Stimulated activated naive CD4-positive, alpha-beta T cell treated with Interleukin-2 at 50 U/mL for 16 hours (primary cell): Measurements from ENCODE around the gene HACL1.

ENCODE experiments used
- DNase-seq: peaks from one replicate; lab custom pipeline; 2025; lab: John Stamatoyannopoulos, UW

HACL1 gene

DNA sequence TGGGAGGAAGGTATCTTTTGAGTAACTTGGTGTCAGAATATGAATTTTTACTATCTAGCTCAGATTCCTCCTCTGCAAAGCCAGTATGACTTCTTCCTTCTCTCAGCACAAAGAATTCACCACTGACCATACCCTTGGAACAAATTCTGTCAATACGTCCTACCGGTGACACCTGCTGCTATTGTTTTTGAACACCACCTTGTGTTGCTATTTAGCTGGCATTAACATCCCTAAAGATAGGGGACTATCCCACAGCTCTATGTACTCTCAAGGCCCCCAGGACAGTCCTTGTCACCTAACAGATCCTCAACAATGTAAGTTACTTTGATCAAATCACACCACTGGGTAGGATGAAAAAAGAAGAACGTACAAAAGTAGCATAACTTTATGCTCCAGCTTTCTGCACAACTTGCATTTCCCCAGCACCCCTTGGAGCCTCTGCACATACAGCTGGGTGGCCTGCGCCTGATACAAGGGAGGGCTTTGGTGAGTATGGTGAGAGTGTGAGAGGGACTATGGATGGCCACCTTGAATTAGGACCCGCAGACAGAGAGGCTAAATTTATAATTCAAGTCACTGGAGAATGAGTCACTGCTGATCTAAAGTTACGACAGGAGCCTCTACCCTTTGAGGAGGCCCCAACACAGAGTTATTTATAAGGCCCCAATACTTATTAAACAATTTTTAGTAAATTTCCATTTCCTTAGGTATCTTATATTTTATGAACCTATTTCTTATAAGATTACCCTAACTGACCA is 77.5 kb downstream of the HACL1 start:
- no peak for DNase-seq

DNA sequence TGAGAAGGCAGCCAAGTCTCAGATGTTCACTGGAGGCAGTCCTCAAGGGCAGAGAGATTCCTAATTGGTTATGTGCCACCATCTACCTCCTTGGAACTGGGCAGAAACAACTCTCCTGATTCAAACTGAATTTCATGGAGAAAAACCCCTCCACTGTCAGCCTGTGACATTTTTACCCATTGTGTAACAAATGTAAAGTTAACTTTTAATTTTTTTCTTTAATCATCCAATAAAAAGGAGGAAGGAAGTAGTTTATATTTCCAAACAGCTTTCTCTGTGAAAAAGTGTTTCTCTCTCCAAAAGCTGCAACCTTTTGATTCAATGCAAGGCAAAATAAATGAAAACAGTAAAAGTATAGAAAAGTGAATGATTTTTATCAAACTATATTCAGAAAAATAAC is 79.4 kb downstream of the HACL1 start:
- DNase-seq: no peak

DNA sequence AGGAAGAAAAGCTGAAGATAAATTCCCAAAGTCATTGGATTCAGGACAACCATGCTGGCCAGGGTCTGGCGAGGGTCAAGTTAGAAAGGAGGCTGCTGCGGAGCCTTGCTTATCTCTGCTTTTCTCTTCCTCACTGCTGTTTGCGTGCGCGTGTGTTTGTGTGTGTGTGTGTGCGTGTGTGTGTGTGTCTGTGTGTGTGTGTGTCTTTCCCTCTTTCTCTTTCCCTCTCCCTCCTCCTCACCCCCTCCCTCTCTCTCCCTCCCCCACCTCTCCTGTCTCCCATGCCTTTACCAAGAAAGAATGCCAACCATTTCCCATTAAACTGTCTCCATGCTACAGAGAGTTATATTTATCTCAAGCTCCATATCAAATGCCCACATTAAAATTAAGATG is 79.8 kb downstream of the HACL1 start, which contains the start of gene COLQ:
Gene COLQ (minus strand): TSS at position 134 of the 393 bp plus-strand sequence. CDS start 81 bp downstream, at position 53.
- DNase-seq: no peak

DNA sequence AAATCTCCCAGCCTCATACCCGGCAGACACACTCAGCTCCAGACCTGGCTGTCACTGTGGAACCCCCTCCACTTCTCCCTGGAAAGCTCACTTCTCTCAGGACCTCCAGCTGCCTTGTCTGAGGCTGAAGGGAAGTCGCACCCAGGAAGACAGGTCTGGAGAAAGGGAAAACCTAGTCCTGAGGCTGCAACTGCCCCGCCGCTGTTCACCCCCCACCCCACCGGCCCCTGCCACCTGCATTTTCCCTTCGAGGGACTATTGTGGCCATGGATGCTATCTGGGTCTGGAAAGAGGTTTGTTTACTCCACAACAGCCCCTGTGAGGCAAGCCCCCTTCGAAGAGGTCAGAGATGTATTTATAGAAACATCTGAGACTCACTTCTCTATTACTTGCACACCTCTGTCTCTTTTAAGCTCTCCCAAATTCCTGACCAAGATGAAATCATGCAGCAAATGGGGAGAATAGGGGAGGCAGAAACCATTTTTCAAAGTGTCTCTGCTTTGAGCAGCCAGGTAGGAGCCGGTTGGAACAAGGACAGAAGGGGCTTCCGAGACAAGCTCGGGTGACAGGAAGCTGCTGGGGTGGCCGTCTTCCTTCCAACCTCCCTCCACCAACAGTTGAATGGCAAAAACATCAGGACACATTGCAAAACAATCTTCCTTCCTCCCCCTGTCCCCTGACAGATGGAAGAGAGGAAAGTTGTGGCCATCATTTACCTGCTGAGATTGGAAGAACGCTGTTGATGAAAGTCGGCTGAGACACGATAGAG is 80.4 kb downstream of the HACL1 start:
- no peak for DNase-seq

DNA sequence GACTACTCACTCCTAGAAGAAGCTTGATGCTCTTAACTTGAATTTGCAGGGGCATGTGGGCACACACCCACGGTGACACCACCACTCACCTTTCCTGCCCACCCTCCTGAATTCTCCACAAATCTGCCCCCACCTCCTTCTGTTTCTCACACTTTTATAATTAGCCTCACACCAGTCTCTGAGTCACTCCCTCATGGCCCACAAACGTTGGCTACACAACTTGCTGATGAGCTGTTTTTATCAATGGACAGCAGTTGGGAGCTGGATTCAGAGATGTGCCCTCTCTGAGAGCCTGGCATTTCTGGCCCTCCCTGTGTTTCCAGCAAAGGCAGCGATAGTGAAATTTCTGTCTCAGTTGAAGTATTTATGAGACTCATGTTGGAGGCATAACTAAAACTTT is 81.2 kb downstream of the HACL1 start:
- DNase-seq: peak; percentile 14

DNA sequence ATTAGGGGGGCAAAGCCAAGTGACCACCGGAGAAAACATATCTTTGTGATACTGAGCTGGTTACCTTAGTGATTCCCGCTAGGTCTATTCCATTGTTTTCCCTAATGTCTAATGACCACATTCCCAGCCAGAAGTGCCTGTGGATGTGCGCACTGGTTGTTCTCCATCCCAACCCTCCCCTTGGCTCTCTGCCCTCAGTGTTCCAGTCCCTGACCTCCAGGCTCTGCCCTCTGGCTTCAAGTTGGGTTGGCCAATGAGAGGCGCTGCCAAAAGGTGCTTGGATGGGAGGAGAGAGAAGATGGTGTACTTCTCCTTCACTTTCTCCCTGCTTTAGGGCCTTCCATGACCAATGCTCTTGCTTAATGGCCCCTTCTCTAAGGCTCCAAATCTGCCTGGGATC is 82.3 kb downstream of the HACL1 start:
- no peak for DNase-seq

DNA sequence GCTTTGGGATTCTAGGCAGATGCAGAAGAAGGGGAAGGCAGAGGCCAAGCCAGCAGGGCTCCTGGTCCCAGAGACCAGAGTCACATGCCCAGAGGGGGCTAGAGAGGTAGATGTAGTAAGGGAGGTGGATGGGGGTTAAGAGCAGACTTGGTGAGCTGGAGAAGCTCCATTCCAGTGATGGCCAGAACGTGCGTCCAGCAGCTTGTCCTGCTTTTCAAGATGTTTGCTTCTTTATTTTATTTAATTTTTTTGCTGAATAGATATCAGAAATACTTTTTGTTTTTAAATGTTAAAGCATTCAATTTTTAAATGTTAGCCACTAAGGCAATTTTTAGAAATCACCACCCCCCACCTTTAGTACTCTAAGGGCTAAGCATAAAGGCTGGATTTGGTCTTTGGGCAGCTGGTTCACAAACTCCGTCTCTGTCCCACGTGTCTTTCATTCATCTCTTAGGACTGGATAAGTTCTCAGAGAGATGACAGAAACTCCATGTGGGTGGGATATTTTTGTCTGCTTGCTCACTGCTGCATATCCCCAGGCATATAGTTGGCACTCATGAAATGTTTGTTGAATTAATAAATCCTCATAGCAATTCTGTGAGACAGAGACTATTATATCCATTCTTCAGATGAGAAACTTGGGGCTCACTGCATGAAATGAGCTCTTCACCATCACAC is 86.6 kb downstream of the HACL1 start:
- no peak for DNase-seq

DNA sequence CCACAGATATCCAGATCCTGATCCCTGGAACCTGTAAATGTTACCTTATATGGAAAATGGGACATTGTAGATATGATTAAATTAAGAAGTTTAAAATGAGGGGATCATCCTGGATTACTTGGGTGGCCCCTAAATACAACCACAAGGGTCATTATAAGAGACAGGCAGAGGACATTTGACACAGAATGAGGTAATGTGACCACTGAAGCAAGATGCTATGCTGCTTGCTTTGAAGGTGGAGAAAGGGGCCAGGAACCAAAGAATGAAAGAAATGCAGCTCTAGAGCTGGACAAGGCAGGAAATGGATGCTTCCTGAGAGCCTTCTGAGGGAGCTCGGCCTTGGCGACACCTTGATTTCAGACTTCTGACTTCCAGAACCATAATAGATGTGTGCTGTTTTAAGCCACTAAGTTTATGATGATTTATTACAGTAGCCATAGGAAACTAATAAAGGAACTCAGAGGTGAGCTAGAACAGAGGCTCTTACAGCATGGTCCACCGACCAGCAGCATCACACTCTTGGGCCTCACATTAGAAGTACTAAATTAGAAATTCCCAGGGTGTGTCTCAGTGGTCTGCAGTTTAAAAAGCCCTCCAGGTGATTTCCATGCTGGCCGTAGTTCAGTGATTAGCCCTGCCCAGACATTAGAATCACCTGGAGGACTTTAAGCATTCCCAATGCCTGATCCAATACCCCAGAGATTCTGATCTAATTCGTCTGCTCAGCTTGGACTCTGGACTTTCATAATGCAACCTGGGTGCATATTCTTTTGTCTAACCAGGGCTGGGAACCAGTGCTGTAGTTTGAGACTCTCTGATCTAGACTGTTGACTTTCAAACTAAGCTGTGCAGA is 87.3 kb downstream of the HACL1 start:
- no peak for DNase-seq

DNA sequence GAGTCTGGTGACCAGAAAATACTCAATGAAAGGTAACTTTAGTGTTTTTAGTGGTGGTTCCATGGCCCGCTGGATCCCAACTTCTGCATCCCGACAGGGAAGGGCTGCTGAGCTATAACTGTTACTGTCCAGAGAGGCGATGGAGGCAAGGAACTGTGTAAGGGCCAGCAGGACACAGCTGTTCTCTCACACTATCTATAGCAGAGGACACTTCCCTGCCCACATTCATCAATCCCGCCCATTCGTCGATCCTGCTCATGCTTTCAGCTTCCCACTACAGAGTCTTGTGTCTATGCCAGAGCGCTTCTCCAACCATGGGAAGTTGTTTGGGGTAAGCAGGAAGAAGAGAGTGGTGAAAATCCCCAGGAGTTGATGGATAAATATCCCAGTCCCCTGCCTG is 88.3 kb downstream of the HACL1 start:
- DNase-seq: no peak

DNA sequence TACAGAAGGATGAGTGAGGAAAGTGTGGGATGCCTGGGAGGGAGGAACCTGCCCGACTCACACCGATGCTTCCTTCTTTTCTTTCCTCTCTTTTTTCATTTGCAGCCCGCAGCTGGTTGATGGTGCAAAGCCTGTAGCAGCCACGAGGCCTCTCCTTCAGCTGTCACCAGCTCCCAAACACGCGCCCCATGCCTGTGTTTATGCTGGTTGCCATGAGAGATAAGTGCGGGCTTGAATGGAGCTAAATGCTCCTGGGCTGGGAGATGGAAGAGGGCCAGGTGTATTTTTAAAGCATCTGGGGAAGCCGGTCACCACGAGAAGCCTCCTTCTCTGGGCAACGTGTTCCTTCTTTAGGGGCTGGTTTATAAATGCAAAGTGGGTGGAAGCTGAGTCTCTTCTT is 89.2 kb downstream of the HACL1 start:
- no peak for DNase-seq

DNA sequence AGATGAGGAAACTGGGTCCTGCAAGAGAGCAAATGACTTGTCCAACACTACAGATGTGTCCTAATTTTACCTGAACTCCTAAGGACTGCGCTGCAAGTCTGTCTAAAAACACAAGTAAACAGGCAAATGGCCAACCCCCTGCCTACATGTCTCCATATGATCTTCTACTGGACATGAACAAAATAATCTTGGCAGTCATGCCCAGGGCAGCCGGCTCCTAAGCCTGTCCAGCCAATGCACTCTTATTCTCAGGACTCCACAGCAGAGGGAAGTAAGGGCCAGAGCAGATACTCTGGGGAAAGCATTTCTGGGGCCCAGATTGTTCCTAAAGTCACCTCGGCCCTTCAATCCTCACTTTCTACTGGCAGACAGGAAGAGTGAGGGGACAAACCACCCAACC is 90.2 kb downstream of the HACL1 start:
- DNase-seq: no peak
